GM19035 (cell line): ENCODE measurements around the gene ALKBH1.

Experiments
- ATAC-seq: cut with Tn5 transposase; IDR thresholded peaks from one replicate; pipeline ENCODE4 v1.9.1; 2021; ENCODE audit not compliant: unreplicated experiment

The ALKBH1 gene

DNA sequence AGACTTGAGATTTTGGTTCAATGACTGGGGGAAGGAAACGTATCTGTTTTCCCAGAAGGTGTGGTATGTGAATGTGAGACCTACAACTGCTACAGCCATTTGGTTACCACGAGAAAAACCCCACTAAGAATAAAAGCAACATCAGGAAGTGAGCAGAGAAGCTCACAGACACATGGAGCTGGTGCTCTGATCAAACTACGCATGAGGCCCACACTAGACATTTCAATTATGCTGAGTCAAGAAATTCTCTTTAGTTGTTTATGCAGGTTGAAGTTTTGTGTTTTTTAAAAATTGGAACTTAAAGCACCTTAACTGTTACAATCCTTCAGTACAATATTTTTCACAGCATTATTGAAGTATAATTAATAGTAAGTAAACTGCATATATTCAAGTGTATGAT lies 82.5 kb downstream of the ALKBH1 start:
- ATAC-seq: no peak

DNA sequence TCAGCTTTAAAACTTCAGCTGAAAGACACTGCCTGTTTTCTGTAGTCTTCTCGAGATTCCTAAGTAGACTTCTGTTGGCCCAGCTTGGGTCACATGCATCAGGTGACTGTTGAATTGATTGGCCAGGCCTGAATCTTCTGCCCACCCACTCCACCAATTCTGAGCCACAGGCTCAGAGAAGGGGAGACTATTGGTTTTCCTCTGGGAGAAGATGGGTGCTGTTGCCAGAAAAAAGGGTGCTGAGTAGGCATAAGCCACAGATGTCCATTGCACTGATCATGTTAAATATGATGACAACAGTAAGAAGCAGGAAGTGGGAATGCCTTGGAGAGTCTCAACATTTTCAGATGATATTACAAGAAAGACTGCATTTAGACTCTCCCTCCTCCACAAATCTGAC lies 84.6 kb downstream of the ALKBH1 start:
- no peak for ATAC-seq
